HEK293T (cell line): ENCODE results near the gene SOBP.

ENCODE experiments used
- CTCF ChIA-PET: fragments of 350-600 bp; formaldehyde crosslinking; extraction: SDS; loops from one replicate; lab custom pipeline; 2021; ENCODE audit warnings: antibody characterized with exemption, inconsistent platforms; lab: Yijun Ruan, JAX
- POLR2A ChIA-PET: fragments of 350-600 bp; formaldehyde crosslinking; extraction: SDS; loops from one replicate; lab custom pipeline; 2020; ENCODE audit warnings: antibody characterized with exemption, inconsistent platforms; lab: Yijun Ruan, JAX
- DNase-seq: peaks from one replicate; pipeline ENCODE4 v3.0.0; 2012; ENCODE audit warnings: mixed read lengths; ENCODE audit errors: extremely low spot score
- ARNT ChIP-seq: fragments of 450-650 bp; IDR thresholded peaks from 2 replicates; pipeline ENCODE4 v1.6.1; 2017; ENCODE audit warnings: mild to moderate bottlenecking
- BHLHE40 ChIP-seq: fragments of 450-650 bp; IDR thresholded peaks from 2 replicates; pipeline ENCODE4 v1.6.1; 2016; ENCODE audit warnings: mild to moderate bottlenecking, moderate library complexity, borderline replicate concordance
- CTBP1 ChIP-seq: fragments of 450-650 bp; IDR thresholded peaks from 2 replicates; pipeline ENCODE4 v1.6.1; 2016; ENCODE audit warnings: borderline replicate concordance
- ELF4 ChIP-seq: fragments of 450-650 bp; IDR thresholded peaks from 2 replicates; pipeline ENCODE4 v1.6.1; 2017; ENCODE audit warnings: antibody characterized with exemption
- FOXA1 ChIP-seq: fragments of 450-650 bp; IDR thresholded peaks from 2 replicates; pipeline ENCODE4 v1.6.1; 2016; ENCODE audit warnings: mild to moderate bottlenecking
- FOXK2 ChIP-seq: fragments of 450-650 bp; IDR thresholded peaks from 2 replicates; pipeline ENCODE4 v1.6.1; 2016; ENCODE audit warnings: mild to moderate bottlenecking
- FOXM1 ChIP-seq: fragments of 450-650 bp; IDR thresholded peaks from 2 replicates; pipeline ENCODE4 v1.6.1; 2017; ENCODE audit warnings: mild to moderate bottlenecking, borderline replicate concordance
- HDGF ChIP-seq: fragments of 450-650 bp; IDR thresholded peaks from 2 replicates; pipeline ENCODE4 v1.6.1; 2017; ENCODE audit warnings: antibody characterized with exemption, borderline replicate concordance
- L3MBTL2 ChIP-seq: fragments of 450-650 bp; conservative IDR thresholded peaks from 2 replicates; pipeline ENCODE4 v1.6.1; 2016; ENCODE audit warnings: mild to moderate bottlenecking
- LEF1 ChIP-seq: fragments of 450-650 bp; IDR thresholded peaks from 2 replicates; pipeline ENCODE4 v1.6.1; 2017; ENCODE audit warnings: mild to moderate bottlenecking, borderline replicate concordance
- NFRKB ChIP-seq: fragments of 450-650 bp; IDR thresholded peaks from 2 replicates; pipeline ENCODE4 v1.6.1; 2016; ENCODE audit warnings: mild to moderate bottlenecking, moderate library complexity
- PKNOX1 ChIP-seq: fragments of 450-650 bp; IDR thresholded peaks from 2 replicates; pipeline ENCODE4 v1.6.1; 2016
- SP1 ChIP-seq: fragments of 450-650 bp; IDR thresholded peaks from 2 replicates; pipeline ENCODE4 v1.6.1; 2017
- SUZ12 ChIP-seq: fragments of 450-650 bp; IDR thresholded peaks from 2 replicates; pipeline ENCODE4 v1.6.1; 2016; ENCODE audit warnings: mild to moderate bottlenecking
- TARDBP ChIP-seq: fragments of 450-650 bp; IDR thresholded peaks from 2 replicates; pipeline ENCODE4 v1.6.1; 2016
- ZNF384 ChIP-seq: fragments of 450-650 bp; IDR thresholded peaks from 2 replicates; pipeline ENCODE4 v1.6.1; 2016

The SOBP gene

GRCh38 chr6:107622269-107622668 is 132.4 kb downstream of the SOBP start:
- no peak for DNase-seq
- TF ChIP-seq ARNT = no peak
- no peak for TF ChIP-seq NFRKB
- TF ChIP-seq FOXA1 = no peak
- TF ChIP-seq FOXK2 = no peak
- no peak for TF ChIP-seq SUZ12
- TF ChIP-seq PKNOX1 = no peak
- no peak for TF ChIP-seq ZNF384
- TF ChIP-seq FOXM1 = no peak
- TF ChIP-seq HDGF = no peak
- no peak for TF ChIP-seq TARDBP
- ChIA-PET POLR2A (no interaction called here), CTCF (no interaction called here)

- TF ChIP-seq CTBP1 (no peak), FOXA1 (no peak), FOXK2 (no peak), TARDBP (no peak), BHLHE40 (no peak), SUZ12 (no peak), ZNF384 (no peak)
- CTCF ChIA-PET = no interaction called here
- no peak for DNase-seq
- POLR2A ChIA-PET = no interaction called here
Measured at GRCh38 chr6:107624050-107624449, 134.1 kb downstream of the SOBP start.

- POLR2A ChIA-PET = no interaction called here
- no peak for DNase-seq
- TF ChIP-seq HDGF (no peak), FOXK2 (no peak), SP1 (no peak), ELF4 (no peak), BHLHE40 (no peak), PKNOX1 (no peak), FOXM1 (no peak), LEF1 (no peak), TARDBP (no peak), ZNF384 (no peak), CTBP1 (no peak)
- CTCF ChIA-PET = no interaction called here
Measured at GRCh38 chr6:107624541-107624940, 134.6 kb downstream of the SOBP start.

- TF ChIP-seq ELF4 (no peak), PKNOX1 (no peak), FOXA1 (no peak), FOXM1 (no peak), L3MBTL2 (no peak), FOXK2 (no peak), TARDBP (no peak), NFRKB (no peak), SUZ12 (no peak)
- no peak for DNase-seq
- ChIA-PET CTCF (no interaction called here), POLR2A (no interaction called here)
Measured at GRCh38 chr6:107625264-107625663, 135.3 kb downstream of the SOBP start.

GRCh38 chr6:107626645-107627044 is 136.7 kb downstream of the SOBP start:
- no peak for DNase-seq
- ChIA-PET POLR2A (no interaction called here), CTCF (no interaction called here)
- TF ChIP-seq NFRKB (no peak), ARNT (no peak), HDGF (no peak), ELF4 (no peak), FOXA1 (no peak), CTBP1 (no peak), SUZ12 (no peak), ZNF384 (no peak), PKNOX1 (no peak), TARDBP (no peak), SP1 (no peak), FOXK2 (no peak), L3MBTL2 (no peak)

GRCh38 chr6:107627969-107628368 is 138.1 kb downstream of the SOBP start:
- ChIA-PET POLR2A (no interaction called here), CTCF (interaction anchor here (0.7 to 1.1 kb wide), 2 partner anchors 18 to 312 kb away, joined by 3 to 5 read pairs; no protein-coding TSS in a partner anchor)

More at GRCh38 chr6:107627969-107628368, 138.1 kb downstream of the SOBP start:
- no peak for DNase-seq
- TF ChIP-seq TARDBP = no peak
- TF ChIP-seq L3MBTL2 = no peak
- no peak for TF ChIP-seq FOXK2
- TF ChIP-seq SUZ12 = no peak
- no peak for TF ChIP-seq LEF1
- no peak for TF ChIP-seq NFRKB
- no peak for TF ChIP-seq PKNOX1
- no peak for TF ChIP-seq ELF4
- TF ChIP-seq ARNT = no peak
- TF ChIP-seq FOXA1 = no peak
- TF ChIP-seq SP1 = no peak
- no peak for TF ChIP-seq CTBP1
- TF ChIP-seq BHLHE40 = no peak
- no peak for TF ChIP-seq FOXM1
- TF ChIP-seq ZNF384 = no peak
- no peak for TF ChIP-seq HDGF
